ENCODE results near the gene KIF4A.
A peak's percentile ranks its signal among the peaks of the same experiment; 100 is the strongest.

Gene KIF4A

GRCh38 chrX:70402721-70403120 lies 112.8 kb downstream of the KIF4A start:
- TF ChIP-seq, protein P1, sequence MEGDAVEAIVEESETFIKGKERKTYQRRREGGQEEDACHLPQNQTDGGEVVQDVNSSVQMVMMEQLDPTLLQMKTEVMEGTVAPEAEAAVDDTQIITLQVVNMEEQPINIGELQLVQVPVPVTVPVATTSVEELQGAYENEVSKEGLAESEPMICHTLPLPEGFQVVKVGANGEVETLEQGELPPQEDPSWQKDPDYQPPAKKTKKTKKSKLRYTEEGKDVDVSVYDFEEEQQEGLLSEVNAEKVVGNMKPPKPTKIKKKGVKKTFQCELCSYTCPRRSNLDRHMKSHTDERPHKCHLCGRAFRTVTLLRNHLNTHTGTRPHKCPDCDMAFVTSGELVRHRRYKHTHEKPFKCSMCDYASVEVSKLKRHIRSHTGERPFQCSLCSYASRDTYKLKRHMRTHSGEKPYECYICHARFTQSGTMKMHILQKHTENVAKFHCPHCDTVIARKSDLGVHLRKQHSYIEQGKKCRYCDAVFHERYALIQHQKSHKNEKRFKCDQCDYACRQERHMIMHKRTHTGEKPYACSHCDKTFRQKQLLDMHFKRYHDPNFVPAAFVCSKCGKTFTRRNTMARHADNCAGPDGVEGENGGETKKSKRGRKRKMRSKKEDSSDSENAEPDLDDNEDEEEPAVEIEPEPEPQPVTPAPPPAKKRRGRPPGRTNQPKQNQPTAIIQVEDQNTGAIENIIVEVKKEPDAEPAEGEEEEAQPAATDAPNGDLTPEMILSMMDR (conservative IDR thresholded peaks at IDR 0.05; ENCODE audit: low read depth, low read length), result no peak
- no peak overlapping the region for H3K4me3 ChIP-seq (ENCODE audit: low read length)
- no peak for DNase-seq (ENCODE audit: low read depth)

DNA sequence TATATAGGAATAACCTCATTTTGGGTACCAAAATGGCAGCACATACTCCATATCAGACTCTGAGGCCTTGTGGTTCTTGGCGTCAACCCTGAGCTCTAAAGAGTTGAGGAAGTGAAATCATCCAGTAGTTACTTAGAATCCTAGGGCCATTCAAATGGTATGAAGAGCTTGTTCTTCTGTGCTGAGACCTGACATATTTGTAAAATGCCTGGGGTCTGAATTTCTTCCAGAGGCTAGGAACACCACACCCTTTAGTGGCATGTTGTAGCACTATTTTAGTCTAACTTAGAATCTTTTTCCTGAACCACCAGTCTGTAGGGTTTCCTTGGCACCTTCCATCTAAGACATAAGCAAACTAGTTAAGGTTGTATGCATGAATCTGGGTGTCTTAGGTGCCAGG lies 115.1 kb downstream of the KIF4A start:
- no peak for DNase-seq (ENCODE audit: low read depth)
- H3K4me3 ChIP-seq (ENCODE audit: low read length), result no peak overlapping the region
- TF ChIP-seq, protein P1 (conservative IDR thresholded peaks at IDR 0.05; ENCODE audit: low read depth, low read length), result no peak

GRCh38 chrX:70410921-70411320 lies 121.0 kb downstream of the KIF4A start:
- DNase-seq (ENCODE audit: low read depth), result no peak
- TF ChIP-seq, protein P1 (conservative IDR thresholded peaks at IDR 0.05; ENCODE audit: low read depth, low read length), result no peak
- no peak overlapping the region for H3K4me3 ChIP-seq (ENCODE audit: low read length)

- TF ChIP-seq, protein P1 (conservative IDR thresholded peaks at IDR 0.05; ENCODE audit: low read depth, low read length), result no peak
- no peak for DNase-seq (ENCODE audit: low read depth)
- no peak overlapping the region for H3K4me3 ChIP-seq (ENCODE audit: low read length)
These were observed 121.6 kb downstream of the KIF4A start for GRCh38 chrX:70411475-70411874.

GRCh38 chrX:70421618-70422017 lies 131.7 kb downstream of the KIF4A start:
- H3K4me3 ChIP-seq (ENCODE audit: low read length), result no peak overlapping the region
- TF ChIP-seq, protein P1 (conservative IDR thresholded peaks at IDR 0.05; ENCODE audit: low read depth, low read length), result no peak
- no peak for DNase-seq (ENCODE audit: low read depth)

DNA sequence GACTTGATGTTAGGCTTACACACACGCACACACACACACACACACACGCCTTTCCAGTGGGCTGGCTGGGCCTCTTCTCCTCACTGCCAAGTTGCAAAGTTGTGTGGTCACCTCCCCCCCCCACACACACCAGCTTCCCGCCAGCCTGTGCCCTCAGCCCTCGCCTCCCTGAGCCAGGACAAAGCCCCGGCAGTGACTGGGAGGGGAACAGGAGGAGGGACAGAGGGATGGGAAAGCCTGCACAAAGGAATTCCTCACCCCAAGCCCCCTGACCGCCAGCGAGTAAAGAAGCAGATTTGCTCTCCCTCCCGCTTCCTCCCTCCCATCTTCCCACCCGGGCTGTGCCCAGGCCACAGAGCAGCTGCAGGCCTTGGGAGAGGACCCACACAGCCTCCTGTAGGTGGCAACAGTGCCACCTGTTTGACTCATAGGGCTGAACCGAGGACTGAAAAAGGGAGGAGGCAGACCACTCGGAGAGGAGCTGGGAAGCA lies 133.0 kb downstream of the KIF4A start, which contains the start of gene GDPD2:
TSS of gene GDPD2 (plus strand) at position 464 of the 491 bp plus-strand sequence. CDS start 1,671 bp downstream, outside the sequence.
- H3K4me3 ChIP-seq (ENCODE audit: low read length), result no peak within 1 kb of the TSS
- TF ChIP-seq, protein P1 (conservative IDR thresholded peaks at IDR 0.05; ENCODE audit: low read depth, low read length), result peak; percentile 57
- no peak for DNase-seq (ENCODE audit: low read depth)

- H3K4me3 ChIP-seq (ENCODE audit: low read length), result no peak overlapping the region
- DNase-seq (ENCODE audit: low read depth), result no peak
- TF ChIP-seq, protein P1 (conservative IDR thresholded peaks at IDR 0.05; ENCODE audit: low read depth, low read length), result no peak
These were observed 134.2 kb downstream of the KIF4A start for GRCh38 chrX:70423936-70424675.

All from retinal pigment epithelial cell (primary cell).